MCF 10A (cell line): Measurements from ENCODE around the gene FARS2. TPM values are rescaled to one million over a fixed set of nuclear protein-coding genes. Genes with fewer than 3 reads are reported as not detected.

Experiments used
- BruUV-seq: library from RNA; stranded (reverse); fragments of 400-500 nt; replicated peaks from 2 replicates; lab custom pipeline; 2021; lab: Mats Ljungman, UMichigan
- CTCF ChIA-PET: fragments of 300-600 bp; sonication (Branson Sonifier 250); formaldehyde crosslinking; extraction: SDS; loops from one replicate; lab custom pipeline; 2021; ENCODE audit warnings: antibody characterized with exemption, inconsistent platforms; lab: Yijun Ruan, JAX
- POLR2A ChIA-PET: fragments of 300-600, 350-650 bp; sonication (Branson Sonifier 250); formaldehyde crosslinking; extraction: SDS; loops from one replicate; lab custom pipeline; 2020; ENCODE audit warnings: antibody characterized with exemption, inconsistent platforms; lab: Yijun Ruan, JAX
- DNase-seq: peaks from one replicate; pipeline ENCODE4 v3.0.0-alpha.2; 2018; ENCODE audit not compliant: unreplicated experiment
- H3K27ac Mint-ChIP-seq: one replicate; pipeline ENCODE4 v1.8.0; 2022; ENCODE audit warnings: mild to moderate bottlenecking, low read depth, mixed read lengths; ENCODE audit not compliant: unreplicated experiment
- H3K27me3 Mint-ChIP-seq: one replicate; pipeline ENCODE4 v1.8.0; 2022; ENCODE audit warnings: mixed read lengths; ENCODE audit not compliant: insufficient read depth, unreplicated experiment
- H3K36me3 Mint-ChIP-seq: one replicate; pipeline ENCODE4 v1.8.0; 2022; ENCODE audit warnings: mild to moderate bottlenecking, moderate library complexity, mixed read lengths; ENCODE audit not compliant: insufficient read depth, unreplicated experiment
- H3K4me1 Mint-ChIP-seq: one replicate; pipeline ENCODE4 v1.8.0; 2022; ENCODE audit warnings: mixed read lengths; ENCODE audit not compliant: insufficient read depth, unreplicated experiment
- H3K4me3 Mint-ChIP-seq: one replicate; pipeline ENCODE4 v1.8.0; 2022; ENCODE audit warnings: mild to moderate bottlenecking, moderate library complexity, mixed read lengths; ENCODE audit not compliant: unreplicated experiment
- H3K9me3 Mint-ChIP-seq: one replicate; pipeline ENCODE4 v1.8.0; 2022; ENCODE audit warnings: mixed read lengths; ENCODE audit not compliant: unreplicated experiment
- intact Hi-C: fragments of 100-400 bp; cut with micrococcal nuclease; formaldehyde crosslinking; loops from 2 replicates; pipeline ENCODE4 v1.14.1; 2022
- total RNA-seq: library from RNA; stranded (reverse); gene quantifications from 2 replicates; pipeline ENCODE4 v1.2.3, GENCODE V29; 2022
- TF ChIP-seq, protein P1 (sequence below): fragments of 200-600 bp; IDR thresholded peaks from one replicate; pipeline ENCODE4 v1.8.0; 2022; ENCODE audit warnings: antibody characterized with exemption, mild to moderate bottlenecking; ENCODE audit not compliant: unreplicated experiment

The FARS2 gene
- total RNA-seq, 1 experiment from 2014 or later: 18.2 TPM

GRCh38 chr6:5610640-5611039 lies 349.3 kb downstream of the FARS2 start:
- CTCF ChIA-PET: no interaction called here
- Mint-ChIP-seq H3K4me1 (no peaks in the 10 kb centered on the region), H3K9me3 (peaks cover 14% of the 10 kb centered on the region), H3K36me3 (peaks cover 12% of the 10 kb centered on the region), H3K27ac (no peak overlapping the region), H3K27me3 (no peaks in the 10 kb centered on the region), H3K4me3 (no peak overlapping the region)
- BruUV-seq: no TSS peak
- POLR2A ChIA-PET: interaction anchor here (0.7 kb wide), 1 partner anchor 10 kb away, joined by 3 read pairs; no protein-coding TSS in a partner anchor
- intact Hi-C loops: no loop called here
- TF ChIP-seq, protein P1, sequence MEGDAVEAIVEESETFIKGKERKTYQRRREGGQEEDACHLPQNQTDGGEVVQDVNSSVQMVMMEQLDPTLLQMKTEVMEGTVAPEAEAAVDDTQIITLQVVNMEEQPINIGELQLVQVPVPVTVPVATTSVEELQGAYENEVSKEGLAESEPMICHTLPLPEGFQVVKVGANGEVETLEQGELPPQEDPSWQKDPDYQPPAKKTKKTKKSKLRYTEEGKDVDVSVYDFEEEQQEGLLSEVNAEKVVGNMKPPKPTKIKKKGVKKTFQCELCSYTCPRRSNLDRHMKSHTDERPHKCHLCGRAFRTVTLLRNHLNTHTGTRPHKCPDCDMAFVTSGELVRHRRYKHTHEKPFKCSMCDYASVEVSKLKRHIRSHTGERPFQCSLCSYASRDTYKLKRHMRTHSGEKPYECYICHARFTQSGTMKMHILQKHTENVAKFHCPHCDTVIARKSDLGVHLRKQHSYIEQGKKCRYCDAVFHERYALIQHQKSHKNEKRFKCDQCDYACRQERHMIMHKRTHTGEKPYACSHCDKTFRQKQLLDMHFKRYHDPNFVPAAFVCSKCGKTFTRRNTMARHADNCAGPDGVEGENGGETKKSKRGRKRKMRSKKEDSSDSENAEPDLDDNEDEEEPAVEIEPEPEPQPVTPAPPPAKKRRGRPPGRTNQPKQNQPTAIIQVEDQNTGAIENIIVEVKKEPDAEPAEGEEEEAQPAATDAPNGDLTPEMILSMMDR: no peak
- no peak for DNase-seq

GRCh38 chr6:5617179-5617578 lies 355.9 kb downstream of the FARS2 start:
- H3K9me3 Mint-ChIP-seq: peaks cover 7% of the 10 kb centered on the region
- H3K27ac Mint-ChIP-seq: no peak overlapping the region
- no peaks in the 10 kb centered on the region for H3K4me1 Mint-ChIP-seq
- DNase-seq: peak; percentile 7
- intact Hi-C loops: no loop called here
- BruUV-seq: no TSS peak
- ChIA-PET POLR2A (interaction anchor here (0.6 to 1.3 kb wide), 2 partner anchors 11 to 48 kb away, joined by 3 read pairs; no protein-coding TSS in a partner anchor), CTCF (no interaction called here)
- no peak overlapping the region for H3K4me3 Mint-ChIP-seq
- TF ChIP-seq, protein P1: no peak
- no peaks in the 10 kb centered on the region for H3K27me3 Mint-ChIP-seq
- H3K36me3 Mint-ChIP-seq: peaks cover 12% of the 10 kb centered on the region

- intact Hi-C loops: no loop called here
- H3K36me3 Mint-ChIP-seq: peaks cover 6% of the 10 kb centered on the region
- peaks cover 7% of the 10 kb centered on the region for H3K9me3 Mint-ChIP-seq
- BruUV-seq: no TSS peak
- H3K27ac Mint-ChIP-seq: no peak overlapping the region
- TF ChIP-seq, protein P1: no peak
- no peak overlapping the region for H3K4me3 Mint-ChIP-seq
- H3K27me3 Mint-ChIP-seq: no peaks in the 10 kb centered on the region
- ChIA-PET POLR2A (no interaction called here), CTCF (no interaction called here)
- no peak for DNase-seq
- H3K4me1 Mint-ChIP-seq: no peaks in the 10 kb centered on the region
Observed at GRCh38 chr6:5619249-5619648, 357.9 kb downstream of the FARS2 start.

DNA sequence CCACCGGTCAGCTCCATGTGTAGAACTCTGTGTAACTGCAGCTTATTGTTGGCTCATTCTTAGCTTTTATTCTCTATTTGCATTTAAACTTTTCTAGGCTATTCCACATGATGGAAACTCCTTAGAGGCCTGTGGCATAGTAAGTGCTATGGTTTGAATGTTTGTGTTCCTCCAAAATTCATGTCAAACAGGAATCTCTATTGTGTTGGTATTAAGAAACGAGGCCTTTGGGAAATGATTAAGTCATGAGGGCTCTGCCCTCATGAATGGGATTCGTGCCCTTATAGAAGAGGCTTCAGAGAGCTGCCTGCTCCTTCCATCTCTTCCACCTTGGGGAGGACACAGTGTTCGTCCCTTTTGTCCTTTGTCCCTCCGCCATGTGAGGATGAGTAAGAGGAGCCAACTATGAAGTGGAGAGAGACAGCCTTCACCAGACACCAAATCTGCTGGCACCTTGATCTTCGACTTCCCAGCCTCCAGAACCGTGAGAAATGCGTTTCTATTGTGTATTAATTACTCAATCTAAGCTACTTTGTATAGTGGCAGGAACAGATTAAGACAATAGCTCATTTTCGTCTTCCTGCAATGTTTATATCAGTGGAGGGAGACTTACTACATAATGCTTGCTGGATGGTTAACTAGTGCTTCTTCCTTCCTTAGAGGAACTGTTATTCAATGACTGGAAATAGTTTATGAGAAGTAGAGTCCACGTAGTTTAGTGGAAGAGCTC lies 361.1 kb downstream of the FARS2 start:
- intact Hi-C loops: no loop called here
- no TSS peak for BruUV-seq
- Mint-ChIP-seq H3K27ac (no peak overlapping the region), H3K4me1 (no peaks in the 10 kb centered on the region), H3K27me3 (no peaks in the 10 kb centered on the region), H3K36me3 (peaks cover 7% of the 10 kb centered on the region), H3K9me3 (no peaks in the 10 kb centered on the region), H3K4me3 (no peak overlapping the region)
- no peak for DNase-seq
- ChIA-PET POLR2A (interaction anchor here (0.7 kb wide), 1 partner anchor 9 kb away, joined by 3 read pairs; no protein-coding TSS in a partner anchor), CTCF (interaction anchor here (0.5 to 1.3 kb wide), 5 partner anchors 23 to 925 kb away, joined by 3 to 5 read pairs (median 4); no protein-coding TSS in a partner anchor)
- TF ChIP-seq, protein P1: no peak
